Breast epithelium (tissue), 3 donors: Measurements from ENCODE around the gene MMS19.

Experiments
- POLR2A ChIP-seq: fragments of 450-650 bp; IDR thresholded peaks from one replicate; pipeline ENCODE4 v1.6.1; 2016; ENCODE audit warnings: antibody characterized with exemption, mild to moderate bottlenecking, moderate library complexity
- POLR2AphosphoS5 ChIP-seq, 3 donors: sonication (generic); formaldehyde crosslinking; IDR thresholded peaks; one replicate each; pipeline ENCODE4 v1.6.1; 2017; ENCODE audit warnings: antibody characterized with exemption in 3 of 3
- TF ChIP-seq, protein P1 (sequence below), 3 donors: fragments of 450-650 bp; IDR thresholded peaks; one replicate each; pipeline ENCODE4 v1.5.1; 2016 to 2017; ENCODE audit warnings: antibody characterized with exemption in 3 of 3, mild to moderate bottlenecking in 3 of 3, moderate library complexity in 3 of 3

DNA sequence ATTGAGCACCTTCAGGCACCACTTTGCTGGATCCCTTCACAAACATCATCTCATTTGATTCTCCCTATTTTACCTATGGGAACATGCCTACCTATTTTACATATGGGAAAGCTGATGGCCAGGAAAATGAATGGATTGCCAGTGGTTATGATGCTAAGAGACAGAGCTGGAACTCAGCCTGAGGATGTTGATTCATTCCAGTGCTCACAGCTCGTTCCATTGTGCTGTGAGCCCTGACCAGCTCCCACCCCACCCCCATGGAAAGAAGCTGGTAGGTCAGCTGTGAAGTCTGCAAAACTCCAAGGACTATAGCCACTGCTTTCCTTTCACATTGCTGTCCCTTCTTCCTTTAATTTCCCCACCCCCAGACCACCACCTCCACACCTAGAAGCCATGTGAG is 10.1 kb upstream of the MMS19 start:
- TF ChIP-seq, protein P1, sequence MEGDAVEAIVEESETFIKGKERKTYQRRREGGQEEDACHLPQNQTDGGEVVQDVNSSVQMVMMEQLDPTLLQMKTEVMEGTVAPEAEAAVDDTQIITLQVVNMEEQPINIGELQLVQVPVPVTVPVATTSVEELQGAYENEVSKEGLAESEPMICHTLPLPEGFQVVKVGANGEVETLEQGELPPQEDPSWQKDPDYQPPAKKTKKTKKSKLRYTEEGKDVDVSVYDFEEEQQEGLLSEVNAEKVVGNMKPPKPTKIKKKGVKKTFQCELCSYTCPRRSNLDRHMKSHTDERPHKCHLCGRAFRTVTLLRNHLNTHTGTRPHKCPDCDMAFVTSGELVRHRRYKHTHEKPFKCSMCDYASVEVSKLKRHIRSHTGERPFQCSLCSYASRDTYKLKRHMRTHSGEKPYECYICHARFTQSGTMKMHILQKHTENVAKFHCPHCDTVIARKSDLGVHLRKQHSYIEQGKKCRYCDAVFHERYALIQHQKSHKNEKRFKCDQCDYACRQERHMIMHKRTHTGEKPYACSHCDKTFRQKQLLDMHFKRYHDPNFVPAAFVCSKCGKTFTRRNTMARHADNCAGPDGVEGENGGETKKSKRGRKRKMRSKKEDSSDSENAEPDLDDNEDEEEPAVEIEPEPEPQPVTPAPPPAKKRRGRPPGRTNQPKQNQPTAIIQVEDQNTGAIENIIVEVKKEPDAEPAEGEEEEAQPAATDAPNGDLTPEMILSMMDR (IDR thresholded peaks at IDR 0.05): no peak
- TF ChIP-seq POLR2AphosphoS5 (IDR thresholded peaks at IDR 0.05) (no peak), POLR2A (no peak)
